Body of pancreas (tissue), 4 donors: ENCODE data around the gene USP47.

Experiments
- POLR2A ChIP-seq, 3 donors: fragments of 450-650 bp; IDR thresholded peaks; one replicate each; pipeline ENCODE4 v1.6.1; 2016; ENCODE audit warnings: antibody characterized with exemption in 3 of 3, mild to moderate bottlenecking in 2 of 3
- TF ChIP-seq, protein P1 (sequence below), 7 experiments: fragments of 450-650 bp in 4 of 7; fragments of 200-600 bp in 3 of 7; sonication (generic) in 3 of 7; IDR thresholded peaks; one replicate each; pipeline ENCODE4 v1.5.1; 2016 to 2019; ENCODE audit warnings: antibody characterized with exemption in 7 of 7

DNA sequence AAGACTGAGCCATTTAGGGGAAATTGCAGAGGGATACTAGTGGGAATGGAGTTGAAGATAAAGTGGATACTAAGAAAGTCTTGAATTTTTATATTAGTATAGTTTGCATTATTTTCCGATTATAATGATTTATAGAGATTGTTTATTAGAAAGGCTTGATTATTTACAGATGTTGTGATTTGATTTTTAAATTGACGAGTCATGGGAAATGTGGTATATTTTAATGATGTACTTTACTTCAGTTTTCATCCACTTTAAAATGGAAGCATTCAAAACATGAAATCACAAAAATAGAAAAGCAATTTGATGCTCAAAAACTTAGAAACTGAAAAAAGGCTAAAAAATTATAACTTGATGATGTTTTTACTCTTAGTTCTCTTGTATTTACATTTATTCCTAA is 21.2 kb downstream of the USP47 start:
- no peak for TF ChIP-seq POLR2A (IDR thresholded peaks at IDR 0.05)
- TF ChIP-seq, protein P1, sequence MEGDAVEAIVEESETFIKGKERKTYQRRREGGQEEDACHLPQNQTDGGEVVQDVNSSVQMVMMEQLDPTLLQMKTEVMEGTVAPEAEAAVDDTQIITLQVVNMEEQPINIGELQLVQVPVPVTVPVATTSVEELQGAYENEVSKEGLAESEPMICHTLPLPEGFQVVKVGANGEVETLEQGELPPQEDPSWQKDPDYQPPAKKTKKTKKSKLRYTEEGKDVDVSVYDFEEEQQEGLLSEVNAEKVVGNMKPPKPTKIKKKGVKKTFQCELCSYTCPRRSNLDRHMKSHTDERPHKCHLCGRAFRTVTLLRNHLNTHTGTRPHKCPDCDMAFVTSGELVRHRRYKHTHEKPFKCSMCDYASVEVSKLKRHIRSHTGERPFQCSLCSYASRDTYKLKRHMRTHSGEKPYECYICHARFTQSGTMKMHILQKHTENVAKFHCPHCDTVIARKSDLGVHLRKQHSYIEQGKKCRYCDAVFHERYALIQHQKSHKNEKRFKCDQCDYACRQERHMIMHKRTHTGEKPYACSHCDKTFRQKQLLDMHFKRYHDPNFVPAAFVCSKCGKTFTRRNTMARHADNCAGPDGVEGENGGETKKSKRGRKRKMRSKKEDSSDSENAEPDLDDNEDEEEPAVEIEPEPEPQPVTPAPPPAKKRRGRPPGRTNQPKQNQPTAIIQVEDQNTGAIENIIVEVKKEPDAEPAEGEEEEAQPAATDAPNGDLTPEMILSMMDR (IDR thresholded peaks at IDR 0.05), result no peak
